HEK293 (cell line): Measurements from ENCODE around the gene CD84.

Experiments
- PRDM10 ChIP-seq: fragments of 450-650 bp; formaldehyde crosslinking; IDR thresholded peaks from 2 replicates; pipeline ENCODE4 v1.5.1; 2016; ENCODE audit warnings: missing biosample characterization, missing genetic modification characterization
- ZNF214 ChIP-seq: fragments of 450-650 bp; formaldehyde crosslinking; IDR thresholded peaks from 2 replicates; pipeline ENCODE4 v1.5.1; 2017; ENCODE audit warnings: missing biosample characterization, mild to moderate bottlenecking, missing genetic modification characterization, borderline replicate concordance
- ZNF311 ChIP-seq: fragments of 450-650 bp; formaldehyde crosslinking; IDR thresholded peaks from 2 replicates; pipeline ENCODE4 v1.5.1; 2017; ENCODE audit warnings: missing biosample characterization, missing genetic modification characterization, borderline replicate concordance
- ZNF513 ChIP-seq: fragments of 450-650 bp; IDR thresholded peaks from 2 replicates; pipeline ENCODE4 v1.5.1; 2018; ENCODE audit warnings: missing biosample characterization, missing genetic modification characterization

GRCh38 chr1:160607672-160608032, 28.4 kb upstream of the CD84 start:
- no peak for TF ChIP-seq ZNF513 (tag by site-specific recombination)
- no peak for TF ChIP-seq ZNF214 (tag by site-specific recombination)
- TF ChIP-seq PRDM10 (tag by site-specific recombination) = no peak
- TF ChIP-seq ZNF311 (tag by site-specific recombination) = no peak
